Omental fat pad (tissue), 4 donors: ENCODE data around the gene AGAP1. TPM values are rescaled to one million over a fixed set of nuclear protein-coding genes. Genes with fewer than 3 reads are reported as not detected.

Experiments used
- ATAC-seq: fragments of 150-250 bp; one replicate; pipeline ENCODE4 v1.9.1; 2016; ENCODE audit warnings: mild to moderate bottlenecking, moderate library complexity; ENCODE audit not compliant: low FRiP score
- DNase-seq: peaks from one replicate; pipeline ENCODE4 v3.0.0-alpha.2; 2019; ENCODE audit warnings: low spot score
- total RNA-seq, 4 donors: library from RNA; depleted of rRNA; stranded (reverse); fragments of >200 nt; gene quantifications; one replicate each; pipeline ENCODE4 v1.1.0, GENCODE V29; 2016
- TF ChIP-seq, protein P1 (sequence below), 3 donors: fragments of 450-650 bp; IDR thresholded peaks; one replicate each; pipeline ENCODE4 v1.5.1; 2016 to 2017; ENCODE audit warnings: antibody characterized with exemption in 3 of 3, mild to moderate bottlenecking in 3 of 3, moderate library complexity in 2 of 3

Gene AGAP1
- total RNA-seq, 4 donors from 2014 or later: 15.5 to 24.3 (median 16.2) TPM

DNA sequence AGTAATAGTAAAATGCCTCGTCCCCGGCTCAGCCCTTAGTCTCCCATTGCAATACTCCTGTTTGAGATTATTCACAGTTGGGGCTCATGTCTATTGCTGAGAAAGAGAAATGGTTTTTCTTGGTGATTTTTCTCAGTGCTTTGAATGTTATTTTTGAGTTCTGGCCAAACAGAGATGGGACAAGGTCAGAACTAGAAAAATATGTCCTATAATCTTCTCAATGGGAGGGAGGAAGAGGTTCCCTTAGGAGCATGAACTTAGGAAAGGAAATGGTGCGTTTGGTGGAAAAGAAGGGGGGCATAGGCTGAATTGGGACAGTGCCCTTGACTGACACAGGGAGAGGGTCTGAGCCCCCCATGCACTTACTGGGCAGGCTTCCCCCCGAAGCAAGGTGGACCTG is 133.8 kb downstream of the AGAP1 start:
- TF ChIP-seq, protein P1, sequence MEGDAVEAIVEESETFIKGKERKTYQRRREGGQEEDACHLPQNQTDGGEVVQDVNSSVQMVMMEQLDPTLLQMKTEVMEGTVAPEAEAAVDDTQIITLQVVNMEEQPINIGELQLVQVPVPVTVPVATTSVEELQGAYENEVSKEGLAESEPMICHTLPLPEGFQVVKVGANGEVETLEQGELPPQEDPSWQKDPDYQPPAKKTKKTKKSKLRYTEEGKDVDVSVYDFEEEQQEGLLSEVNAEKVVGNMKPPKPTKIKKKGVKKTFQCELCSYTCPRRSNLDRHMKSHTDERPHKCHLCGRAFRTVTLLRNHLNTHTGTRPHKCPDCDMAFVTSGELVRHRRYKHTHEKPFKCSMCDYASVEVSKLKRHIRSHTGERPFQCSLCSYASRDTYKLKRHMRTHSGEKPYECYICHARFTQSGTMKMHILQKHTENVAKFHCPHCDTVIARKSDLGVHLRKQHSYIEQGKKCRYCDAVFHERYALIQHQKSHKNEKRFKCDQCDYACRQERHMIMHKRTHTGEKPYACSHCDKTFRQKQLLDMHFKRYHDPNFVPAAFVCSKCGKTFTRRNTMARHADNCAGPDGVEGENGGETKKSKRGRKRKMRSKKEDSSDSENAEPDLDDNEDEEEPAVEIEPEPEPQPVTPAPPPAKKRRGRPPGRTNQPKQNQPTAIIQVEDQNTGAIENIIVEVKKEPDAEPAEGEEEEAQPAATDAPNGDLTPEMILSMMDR (IDR thresholded peaks at IDR 0.05): no peak
- DNase-seq (no peak), ATAC-seq (no peak)

GRCh38 chr2:235630718-235631296 is 137.0 kb downstream of the AGAP1 start:
- DNase-seq (no peak), ATAC-seq (no peak)
- TF ChIP-seq, protein P1 (IDR thresholded peaks at IDR 0.05): no peak

GRCh38 chr2:235634435-235635158 is 140.8 kb downstream of the AGAP1 start:
- ATAC-seq: no peak
- DNase-seq: no peak
- TF ChIP-seq, protein P1 (IDR thresholded peaks at IDR 0.05): no peak

DNA sequence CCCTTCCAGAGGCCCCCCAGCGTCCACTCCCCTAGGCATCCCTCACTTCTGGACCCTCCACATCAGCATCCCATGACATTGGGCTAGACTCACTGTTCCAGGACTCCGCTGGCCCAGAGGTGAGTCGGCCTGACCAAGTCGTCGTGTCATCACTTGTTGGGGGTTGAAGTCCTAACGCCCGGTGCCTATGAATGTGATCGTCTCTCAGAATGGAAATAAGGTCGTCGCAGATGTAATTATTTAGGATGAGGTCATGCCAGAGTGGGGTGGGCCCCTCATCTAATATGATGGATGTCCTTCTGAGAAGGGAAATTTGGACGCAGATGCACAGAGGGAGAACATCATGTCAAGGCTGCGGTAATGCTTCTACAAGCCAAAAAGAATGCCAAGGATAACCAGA is 142.7 kb downstream of the AGAP1 start:
- ATAC-seq: no peak
- TF ChIP-seq, protein P1 (IDR thresholded peaks at IDR 0.05): no peak

GRCh38 chr2:235637896-235638295 is 144.1 kb downstream of the AGAP1 start:
- no peak for DNase-seq

More for the DNA sequence above, 142.7 kb downstream of the AGAP1 start:
- no peak for DNase-seq

DNA sequence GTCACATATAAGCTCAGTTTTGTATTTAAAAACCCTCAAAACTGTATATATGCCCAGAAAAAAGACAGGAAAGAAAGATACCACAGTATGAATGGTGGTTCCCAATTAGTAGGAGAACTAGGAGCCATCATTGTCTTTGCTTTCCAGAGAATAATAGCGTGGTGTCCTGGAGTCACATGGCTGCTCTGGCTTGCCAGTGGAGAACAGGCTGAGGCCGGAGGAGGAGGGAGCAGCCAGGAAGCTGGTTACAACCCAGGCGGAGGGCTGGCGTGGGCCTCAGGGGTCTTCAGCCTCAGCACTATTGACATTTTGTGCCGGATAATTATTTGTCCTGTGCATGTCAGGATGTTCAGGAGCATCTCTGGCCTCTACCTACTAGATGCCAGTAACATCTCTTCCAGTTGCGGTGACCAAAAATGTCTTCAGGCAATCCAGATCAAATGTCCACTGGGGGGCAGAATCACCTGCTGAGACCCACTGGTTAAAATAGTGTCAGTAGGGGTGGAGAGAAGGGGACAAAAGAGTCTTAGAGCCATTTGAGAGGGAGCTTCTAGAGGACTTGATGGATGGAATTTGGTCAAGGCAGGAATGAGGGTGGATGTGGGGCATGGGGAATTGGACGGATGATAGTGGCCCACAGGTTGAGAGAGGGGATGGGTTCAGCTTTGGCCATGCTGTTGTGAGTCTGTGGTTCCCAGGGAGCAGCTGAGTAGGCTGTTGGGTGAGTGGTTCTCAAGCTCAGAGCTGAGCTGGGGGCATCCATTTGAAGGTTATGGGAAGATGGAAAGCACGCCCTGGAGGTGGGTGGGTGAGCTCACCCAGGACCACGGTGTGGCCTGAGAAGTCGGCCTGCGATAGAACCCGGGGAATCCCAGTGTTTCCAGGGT is 144.9 kb downstream of the AGAP1 start:
- ATAC-seq: no peak
- no peak for DNase-seq
- TF ChIP-seq, protein P1 (IDR thresholded peaks at IDR 0.05): no peak

More at GRCh38 chr2:235637896-235638295, 144.1 kb downstream of the AGAP1 start:
- TF ChIP-seq, protein P1 (IDR thresholded peaks at IDR 0.05): no peak
- no peak for ATAC-seq
